ENCODE results near the gene CCDC91. TPM values are rescaled to one million over a fixed set of nuclear protein-coding genes. Genes with fewer than 3 reads are reported as not detected.

Gene CCDC91
- total and polyA plus RNA-seq, 2 of the 4 experiments (the other 2 are of a cell fraction): 8.6 to 14.7 TPM

GRCh38 chr12:28156362-28156761, 33.9 kb upstream of the CCDC91 start:
- CTCF ChIA-PET: interaction anchor here (0.6 kb wide), 1 partner anchor 394 kb away, joined by 3 read pairs; no protein-coding TSS in a partner anchor
- Histone ChIP-seq H2AFZ (replicated peaks; ENCODE audit: low read length, poor library complexity) (no peak overlapping the region), H4K8ac (ENCODE audit: low read depth in 2 of 2, low read length in 2 of 2) (no peak overlapping the region), H3K9me1 (ENCODE audit: insufficient read depth, low read length) (no peaks in the 10 kb centered on the region), H4K91ac (ENCODE audit: insufficient read depth, low read depth, low read length) (no peak overlapping the region), H2BK20ac (ENCODE audit: low read depth, low read length) (no peak overlapping the region), H3K9me3 (ENCODE audit: control insufficient read depth, insufficient read depth, low read length) (no peaks in the 10 kb centered on the region), H3K18ac (ENCODE audit: low read depth, low read length) (no peak overlapping the region), H3K9ac (ENCODE audit: low read depth, low read length) (no peak overlapping the region), H3K36me3 (ENCODE audit: control insufficient read depth, insufficient read depth, low read length) (no peaks in the 10 kb centered on the region), H3K4ac (ENCODE audit: low read depth, low read length) (no peak overlapping the region), H3K27me3 (ENCODE audit: control insufficient read depth, insufficient read depth, low read length) (no peaks in the 10 kb centered on the region), H4K20me1 (ENCODE audit: insufficient read depth, low read length) (no peaks in the 10 kb centered on the region), H3K14ac (replicated peaks; ENCODE audit: low read depth, low read length) (no peak overlapping the region), H4K5ac (ENCODE audit: low read depth, low read length) (no peak overlapping the region), H3K27ac (ENCODE audit: insufficient read depth, low read length) (no peak overlapping the region), H2BK120ac (ENCODE audit: low read depth, low read length) (no peak overlapping the region), H3K79me1 (ENCODE audit: low read depth in 1 of 2, low read length in 2 of 2) (no peaks in the 10 kb centered on the region), H3K4me1 (ENCODE audit: control insufficient read depth, insufficient read depth, low read length) (no peaks in the 10 kb centered on the region), H3K56ac (ENCODE audit: extremely low read depth, insufficient read depth, low read length) (no peak overlapping the region), H3K4me3 (ENCODE audit: insufficient read depth, low read depth, low read length) (no peak overlapping the region), H3K4me2 (ENCODE audit: low read depth, low read length) (no peak overlapping the region), H3K23ac (ENCODE audit: low read depth, low read length) (no peak overlapping the region), H2BK15ac (ENCODE audit: low read depth, low read length) (no peak overlapping the region), H2AK9ac (replicated peaks; ENCODE audit: low read depth, low read length, poor library complexity) (no peak overlapping the region), H2BK5ac (ENCODE audit: low read depth, low read length, poor library complexity, severe bottlenecking) (no peak overlapping the region), H2AK5ac (ENCODE audit: low read depth, low read length) (no peak overlapping the region)
- DNase-seq (no peak), ATAC-seq (ENCODE audit: low read depth) (no peak)
- no TSS peak for BruUV-seq (replicated peaks)
- dilution Hi-C loops (cut with HindIII; ENCODE audit: low sequenced_read_pairs, unreplicated experiment): no loop called here
- in situ Hi-C loops (cut with MboI; ENCODE audit: low sequenced_read_pairs): no loop called here
- no CpG with 5 or more reads among the region's 1 CpG for WGBS, 2 experiments (ENCODE audit: extremely low coverage in 2 of 2, insufficient read length in 1 of 2)
- intact Hi-C loops (cut with micrococcal nuclease): no loop called here
- POLR2A ChIA-PET (ENCODE audit: unreplicated experiment): no interaction called here
- TF ChIP-seq, protein P1, sequence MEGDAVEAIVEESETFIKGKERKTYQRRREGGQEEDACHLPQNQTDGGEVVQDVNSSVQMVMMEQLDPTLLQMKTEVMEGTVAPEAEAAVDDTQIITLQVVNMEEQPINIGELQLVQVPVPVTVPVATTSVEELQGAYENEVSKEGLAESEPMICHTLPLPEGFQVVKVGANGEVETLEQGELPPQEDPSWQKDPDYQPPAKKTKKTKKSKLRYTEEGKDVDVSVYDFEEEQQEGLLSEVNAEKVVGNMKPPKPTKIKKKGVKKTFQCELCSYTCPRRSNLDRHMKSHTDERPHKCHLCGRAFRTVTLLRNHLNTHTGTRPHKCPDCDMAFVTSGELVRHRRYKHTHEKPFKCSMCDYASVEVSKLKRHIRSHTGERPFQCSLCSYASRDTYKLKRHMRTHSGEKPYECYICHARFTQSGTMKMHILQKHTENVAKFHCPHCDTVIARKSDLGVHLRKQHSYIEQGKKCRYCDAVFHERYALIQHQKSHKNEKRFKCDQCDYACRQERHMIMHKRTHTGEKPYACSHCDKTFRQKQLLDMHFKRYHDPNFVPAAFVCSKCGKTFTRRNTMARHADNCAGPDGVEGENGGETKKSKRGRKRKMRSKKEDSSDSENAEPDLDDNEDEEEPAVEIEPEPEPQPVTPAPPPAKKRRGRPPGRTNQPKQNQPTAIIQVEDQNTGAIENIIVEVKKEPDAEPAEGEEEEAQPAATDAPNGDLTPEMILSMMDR (conservative IDR thresholded peaks at IDR 0.05; ENCODE audit: low read depth, low read length): no peak
- TF ChIP-seq SMC3 (IDR thresholded peaks at IDR 0.05; ENCODE audit: low read depth, low read length): no peak
- TF ChIP-seq MAFK (IDR thresholded peaks at IDR 0.05; ENCODE audit: low read depth, low read length): no peak
- TF ChIP-seq CHD1 (IDR thresholded peaks at IDR 0.05; ENCODE audit: low read depth, low read length): no peak
- TF ChIP-seq, protein P2, sequence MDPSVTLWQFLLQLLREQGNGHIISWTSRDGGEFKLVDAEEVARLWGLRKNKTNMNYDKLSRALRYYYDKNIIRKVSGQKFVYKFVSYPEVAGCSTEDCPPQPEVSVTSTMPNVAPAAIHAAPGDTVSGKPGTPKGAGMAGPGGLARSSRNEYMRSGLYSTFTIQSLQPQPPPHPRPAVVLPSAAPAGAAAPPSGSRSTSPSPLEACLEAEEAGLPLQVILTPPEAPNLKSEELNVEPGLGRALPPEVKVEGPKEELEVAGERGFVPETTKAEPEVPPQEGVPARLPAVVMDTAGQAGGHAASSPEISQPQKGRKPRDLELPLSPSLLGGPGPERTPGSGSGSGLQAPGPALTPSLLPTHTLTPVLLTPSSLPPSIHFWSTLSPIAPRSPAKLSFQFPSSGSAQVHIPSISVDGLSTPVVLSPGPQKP (IDR thresholded peaks at IDR 0.05; ENCODE audit: borderline replicate concordance, low read depth, low read length): no peak
- no peak for TF ChIP-seq NFE2L2 (IDR thresholded peaks at IDR 0.05; ENCODE audit: low read depth, low read length)
- no peak for TF ChIP-seq MAZ (IDR thresholded peaks at IDR 0.05; ENCODE audit: borderline replicate concordance, low read depth, low read length)
- no peak for TF ChIP-seq FOS (IDR thresholded peaks at IDR 0.05; ENCODE audit: low read depth, low read length)
- no peak for TF ChIP-seq RAD21 (IDR thresholded peaks at IDR 0.05; ENCODE audit: low read length)
- TF ChIP-seq, protein P3, sequence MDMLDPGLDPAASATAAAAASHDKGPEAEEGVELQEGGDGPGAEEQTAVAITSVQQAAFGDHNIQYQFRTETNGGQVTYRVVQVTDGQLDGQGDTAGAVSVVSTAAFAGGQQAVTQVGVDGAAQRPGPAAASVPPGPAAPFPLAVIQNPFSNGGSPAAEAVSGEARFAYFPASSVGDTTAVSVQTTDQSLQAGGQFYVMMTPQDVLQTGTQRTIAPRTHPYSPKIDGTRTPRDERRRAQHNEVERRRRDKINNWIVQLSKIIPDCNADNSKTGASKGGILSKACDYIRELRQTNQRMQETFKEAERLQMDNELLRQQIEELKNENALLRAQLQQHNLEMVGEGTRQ (IDR thresholded peaks at IDR 0.05; ENCODE audit: low read depth, low read length): no peak
- TF ChIP-seq MXI1 (IDR thresholded peaks at IDR 0.05; ENCODE audit: borderline replicate concordance, low read depth, low read length): no peak
- TF ChIP-seq CEBPB (IDR thresholded peaks at IDR 0.05; ENCODE audit: low read depth, low read length): no peak
- TF ChIP-seq RCOR1 (IDR thresholded peaks at IDR 0.05; ENCODE audit: insufficient replicate concordance, low read length): no peak

Measured in IMR-90 (cell line).